NCI-H2029 (cell line): ENCODE results near the gene KAZN.

Experiments used
- DNase-seq: peaks from one replicate; lab custom pipeline; 2025; lab: John Stamatoyannopoulos, UW

The KAZN gene

DNA sequence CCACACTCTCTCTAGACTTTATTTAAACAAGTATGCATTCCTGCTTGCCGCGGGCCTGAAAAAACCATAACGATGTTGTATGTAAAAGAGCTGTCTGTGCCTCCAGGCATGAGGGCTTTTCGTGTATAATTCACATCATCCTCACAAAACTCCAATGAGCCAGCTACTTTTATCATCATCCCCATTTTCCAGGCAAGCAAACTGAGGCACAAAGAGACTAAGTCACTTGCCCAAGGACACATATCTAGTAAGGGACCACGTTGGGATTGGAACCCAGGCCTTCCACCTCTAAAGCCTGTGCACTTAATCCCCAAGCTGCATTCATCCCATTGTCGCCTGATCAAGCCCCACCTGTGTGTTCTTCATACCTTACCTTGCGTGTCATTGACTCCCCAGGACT lies 226.9 kb downstream of the KAZN start:
- DNase-seq = no peak

DNA sequence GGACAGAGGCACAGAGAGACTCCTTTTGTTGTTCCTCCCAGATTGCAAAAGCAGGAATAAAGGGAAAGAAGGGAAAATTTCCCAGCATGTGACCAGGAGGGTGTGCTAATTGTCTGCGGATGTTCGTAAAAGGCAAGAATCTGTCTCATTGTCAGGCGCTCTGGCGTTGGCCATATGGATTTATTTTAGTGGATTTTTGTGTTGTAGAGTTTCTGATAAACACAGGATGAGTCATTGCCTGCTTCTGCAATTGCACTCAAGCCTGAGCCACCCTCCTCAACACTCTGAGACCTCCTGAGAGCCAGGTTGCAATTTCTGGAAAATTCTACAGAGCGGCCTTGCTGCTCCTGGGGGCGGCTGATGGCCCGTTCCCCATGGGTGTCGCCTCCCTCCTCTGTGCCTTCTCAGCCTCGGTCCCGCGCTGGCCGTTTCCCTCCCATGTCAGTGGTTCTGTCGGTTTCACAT lies 227.7 kb downstream of the KAZN start:
- no peak for DNase-seq

DNA sequence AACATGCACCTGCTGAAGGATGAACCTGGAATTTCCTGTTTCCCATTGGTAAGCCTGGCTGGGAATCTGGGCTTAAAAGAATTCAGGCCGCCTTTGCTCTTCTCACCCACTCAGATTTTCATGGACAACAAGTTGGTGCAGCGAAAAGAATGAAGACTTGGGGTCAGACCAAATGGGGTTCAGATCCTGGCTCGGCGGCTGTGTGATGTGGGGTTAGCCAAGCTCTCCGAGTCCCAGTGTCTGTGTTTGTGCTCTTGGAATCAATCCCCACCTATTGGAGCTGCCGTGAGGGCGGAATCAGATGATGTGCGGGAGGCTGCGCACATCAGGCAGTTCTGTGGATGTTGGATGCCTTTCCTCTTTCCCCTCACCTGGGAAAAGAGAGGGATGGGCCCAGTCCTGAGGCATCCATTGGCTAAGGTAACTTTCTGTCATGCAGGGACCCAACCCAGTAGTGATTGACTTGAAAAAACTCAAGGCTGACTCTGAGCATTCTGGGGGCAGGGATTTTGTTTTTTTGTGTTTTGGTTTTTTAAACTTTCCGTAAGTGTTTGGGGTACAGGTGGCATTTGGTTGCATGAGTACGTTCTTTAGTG lies 228.3 kb downstream of the KAZN start:
- no peak for DNase-seq

DNA sequence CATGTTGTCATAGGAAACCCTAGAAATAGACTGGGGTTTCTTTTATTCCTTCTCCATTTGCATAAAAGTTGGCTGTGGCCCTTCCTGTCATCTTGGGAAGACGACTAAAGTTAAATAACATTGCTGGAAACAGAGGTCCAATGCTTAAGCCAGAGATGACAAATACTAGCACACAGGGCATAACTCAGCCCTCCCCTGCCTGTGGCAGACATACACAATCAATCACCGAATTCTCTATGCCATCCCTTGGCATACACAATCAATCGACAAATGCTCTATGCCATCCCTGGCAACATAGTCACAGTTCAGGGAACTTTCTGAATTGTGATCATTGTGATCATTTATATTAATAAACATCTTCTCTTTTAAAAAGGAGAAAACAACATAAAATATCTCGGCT lies 229.4 kb downstream of the KAZN start:
- no peak for DNase-seq

DNA sequence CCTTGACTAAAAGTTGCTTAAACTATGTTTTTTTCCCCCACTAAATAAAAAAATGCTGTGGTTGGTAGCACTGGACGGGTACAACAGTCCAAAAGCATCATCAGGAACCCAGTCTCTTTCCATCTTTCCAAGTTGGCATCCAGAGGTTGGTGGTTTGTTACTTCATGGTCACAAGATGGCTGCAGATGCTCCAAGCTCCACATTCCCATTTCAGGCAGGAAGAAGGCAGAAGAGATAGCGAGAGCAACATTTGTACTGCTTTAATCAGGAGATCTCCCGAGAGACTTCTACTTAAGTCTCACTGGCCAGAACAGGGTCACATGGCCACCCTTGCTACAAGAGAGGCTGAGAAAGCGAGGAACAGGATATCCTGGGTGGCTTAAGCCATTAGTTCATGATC lies 230.2 kb downstream of the KAZN start:
- no peak for DNase-seq

DNA sequence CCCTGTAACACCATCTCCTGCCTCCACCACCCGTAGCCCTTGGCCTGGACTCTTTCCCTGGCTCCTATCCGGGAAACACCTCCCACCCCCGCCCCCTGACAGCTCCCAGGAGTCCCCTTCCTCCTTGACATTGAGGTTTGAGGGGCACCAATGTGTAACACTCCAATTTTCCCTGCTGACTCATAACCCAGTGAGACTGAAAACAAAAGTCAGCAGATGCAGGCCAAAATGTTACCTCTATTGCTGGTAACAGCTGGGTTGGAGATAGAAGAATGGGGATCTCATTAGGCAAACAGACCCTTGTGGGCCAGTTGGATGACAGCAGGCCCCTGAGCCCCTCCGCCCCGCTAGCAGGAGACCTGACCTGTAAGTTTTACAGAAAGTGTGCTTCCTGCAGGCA lies 237.2 kb downstream of the KAZN start:
- no peak for DNase-seq

DNA sequence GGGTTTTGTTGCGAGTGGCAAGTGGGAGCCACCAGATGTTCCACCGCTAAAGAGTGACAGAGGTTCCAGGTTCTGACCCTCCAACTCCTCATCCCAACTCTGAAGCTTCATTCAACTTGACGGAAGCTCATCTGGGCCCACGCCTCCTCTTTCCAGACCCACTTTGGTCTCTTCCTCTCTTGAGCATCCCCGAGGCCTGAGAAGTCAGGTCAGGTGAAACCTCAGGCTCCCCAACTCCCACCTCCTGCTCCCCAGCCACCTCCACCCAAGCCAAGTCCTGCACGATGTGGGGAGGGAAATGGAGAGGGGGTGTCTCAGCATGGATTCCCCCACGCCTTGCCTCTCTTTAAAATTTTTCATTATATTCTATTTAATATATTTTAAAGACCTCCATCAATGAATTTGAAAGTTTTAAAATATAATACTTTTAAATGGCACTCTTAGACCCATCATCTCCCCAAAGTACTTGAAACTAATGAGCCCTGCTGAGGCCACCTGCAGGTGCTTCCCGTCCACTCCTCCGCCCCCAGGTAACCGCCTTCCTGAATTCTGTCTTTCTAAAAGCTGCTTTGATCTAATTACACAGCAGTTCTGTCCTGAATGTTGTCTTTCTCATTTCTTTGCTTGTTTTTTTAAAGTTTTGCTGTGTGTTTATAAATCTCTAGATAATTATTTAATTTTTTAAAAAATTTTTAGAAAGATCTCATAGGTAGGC lies 238.1 kb downstream of the KAZN start:
- DNase-seq = no peak

DNA sequence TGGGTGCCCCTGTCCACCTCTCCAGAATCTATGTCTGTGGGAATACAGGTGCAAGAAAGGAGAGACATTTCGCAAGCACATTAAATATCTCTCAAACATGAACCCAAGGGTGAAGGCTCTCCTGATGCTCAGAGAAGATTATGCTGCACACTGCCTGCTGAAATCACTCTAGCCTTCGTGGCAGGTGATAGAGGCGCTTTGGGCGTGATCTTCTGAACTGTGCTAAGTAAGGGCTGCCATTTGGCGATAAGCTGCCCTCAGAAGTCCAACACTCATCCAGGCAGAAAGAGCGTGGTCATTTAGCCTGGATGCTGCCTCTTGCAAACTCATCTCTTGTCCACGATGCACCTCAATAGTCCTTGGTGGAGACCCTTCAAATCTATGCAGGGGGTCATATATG lies 241.9 kb downstream of the KAZN start:
- DNase-seq = no peak

DNA sequence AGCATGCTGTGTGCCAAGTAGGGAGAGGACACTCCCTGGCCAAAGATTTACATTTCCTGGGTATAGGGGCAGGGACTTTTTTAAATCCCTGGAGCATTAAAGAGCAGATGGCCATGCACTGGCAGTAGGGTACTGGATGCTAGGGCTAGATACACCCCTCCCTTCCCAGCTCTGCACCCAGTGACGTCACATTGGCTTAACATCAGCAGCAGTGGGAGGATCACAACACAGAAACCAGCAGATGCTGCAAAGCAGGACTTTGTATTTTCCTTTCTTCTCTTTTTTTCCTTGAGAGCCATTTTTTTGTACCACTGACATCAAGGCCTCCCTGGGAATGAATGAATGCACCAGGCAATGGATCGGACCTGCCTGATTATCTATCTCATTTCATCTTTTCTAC lies 243.0 kb downstream of the KAZN start:
- DNase-seq = no peak

DNA sequence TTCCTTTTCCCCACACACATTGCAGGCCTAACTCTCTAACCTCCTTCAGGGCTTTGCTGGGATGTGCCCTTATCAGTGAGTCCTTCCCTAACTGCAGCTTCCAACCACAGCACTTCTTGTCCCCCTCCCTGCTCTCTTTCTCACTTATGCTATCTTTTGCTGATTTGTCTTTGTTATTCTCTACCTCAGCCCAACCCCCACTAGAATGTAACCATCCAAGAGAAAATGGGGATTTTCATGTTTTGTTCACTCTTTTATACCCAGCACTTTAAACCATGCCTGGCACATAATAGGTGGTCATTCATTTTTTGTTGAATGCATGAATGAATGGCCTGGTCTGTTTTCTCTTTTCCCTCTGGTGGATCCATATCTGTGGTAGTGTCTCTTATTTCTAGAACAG lies 243.5 kb downstream of the KAZN start:
- no peak for DNase-seq

DNA sequence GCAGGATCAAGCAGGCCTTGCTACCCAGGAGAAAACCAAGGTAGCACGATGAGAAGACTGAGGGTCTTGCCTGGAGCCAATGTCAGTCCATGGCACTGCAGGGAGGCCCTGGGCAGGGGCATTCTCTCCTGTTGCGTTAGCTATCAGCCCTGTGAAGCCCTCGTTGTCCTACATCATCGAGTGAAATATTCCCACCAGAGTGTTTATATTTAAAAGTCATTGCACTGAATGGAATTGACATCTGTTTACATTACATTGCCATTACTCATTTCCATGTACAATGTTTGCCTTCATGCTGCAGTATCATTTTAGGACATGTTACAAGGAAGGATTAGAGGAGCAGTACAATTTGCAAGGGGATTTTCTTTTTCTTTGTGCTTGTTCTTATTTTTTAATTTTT lies 243.9 kb downstream of the KAZN start:
- DNase-seq = no peak

DNA sequence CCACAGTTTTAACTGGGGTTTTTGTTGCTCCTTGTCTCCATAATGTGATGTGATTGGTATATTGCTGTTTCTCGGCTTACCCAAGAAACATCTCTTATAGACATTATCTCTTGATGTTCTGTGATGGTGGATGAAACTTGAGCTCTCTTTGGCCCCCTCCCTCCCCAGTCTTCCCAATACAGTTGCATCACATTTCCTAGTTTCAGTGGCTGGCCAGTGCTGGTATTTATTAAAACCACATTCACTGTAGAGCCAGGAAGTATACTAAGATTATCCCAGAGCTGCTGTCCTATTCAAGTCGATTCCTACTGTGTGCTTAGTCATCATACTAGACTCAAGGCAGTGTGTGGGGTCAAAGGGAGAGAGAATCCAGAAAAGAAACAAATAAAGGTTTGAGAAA lies 244.4 kb downstream of the KAZN start:
- DNase-seq = no peak

DNA sequence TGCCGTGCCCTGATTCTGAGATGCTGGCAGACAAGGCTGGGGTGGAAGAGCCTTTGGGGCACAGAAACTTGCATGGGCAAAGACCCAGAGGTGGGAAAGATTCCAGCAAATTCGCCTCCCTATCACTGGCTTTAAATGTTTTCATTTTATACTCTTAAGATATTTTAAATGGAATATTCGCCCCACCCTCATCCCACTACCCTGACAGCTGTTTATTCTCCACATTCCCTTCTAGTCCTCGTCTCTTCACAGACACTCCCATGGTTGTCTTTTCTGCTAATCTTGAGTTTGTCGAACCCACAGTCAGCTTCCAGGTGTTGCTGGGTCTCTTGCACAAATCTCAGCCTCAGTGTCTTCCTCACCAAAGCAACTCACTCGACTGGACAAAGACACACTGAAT lies 245.0 kb downstream of the KAZN start:
- no peak for DNase-seq

DNA sequence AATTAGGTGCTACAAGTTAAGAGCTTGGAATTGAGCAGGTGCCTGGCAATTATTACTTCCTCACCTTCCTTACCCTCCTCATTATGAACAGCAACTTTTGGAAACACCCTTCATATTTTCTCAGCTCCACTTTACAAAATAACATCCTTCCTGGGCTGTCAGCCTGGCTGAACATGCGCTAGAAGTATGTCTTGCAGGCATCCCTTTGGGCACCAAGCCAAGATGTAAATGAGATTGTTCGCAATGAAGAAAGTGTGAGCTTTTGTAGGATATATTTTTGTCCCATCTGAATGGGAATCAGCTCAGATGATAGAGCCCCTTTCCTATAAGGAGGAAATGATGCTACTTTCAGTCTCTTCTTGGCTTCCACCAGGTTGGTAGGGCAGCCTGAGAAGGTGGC lies 245.9 kb downstream of the KAZN start:
- DNase-seq = no peak

DNA sequence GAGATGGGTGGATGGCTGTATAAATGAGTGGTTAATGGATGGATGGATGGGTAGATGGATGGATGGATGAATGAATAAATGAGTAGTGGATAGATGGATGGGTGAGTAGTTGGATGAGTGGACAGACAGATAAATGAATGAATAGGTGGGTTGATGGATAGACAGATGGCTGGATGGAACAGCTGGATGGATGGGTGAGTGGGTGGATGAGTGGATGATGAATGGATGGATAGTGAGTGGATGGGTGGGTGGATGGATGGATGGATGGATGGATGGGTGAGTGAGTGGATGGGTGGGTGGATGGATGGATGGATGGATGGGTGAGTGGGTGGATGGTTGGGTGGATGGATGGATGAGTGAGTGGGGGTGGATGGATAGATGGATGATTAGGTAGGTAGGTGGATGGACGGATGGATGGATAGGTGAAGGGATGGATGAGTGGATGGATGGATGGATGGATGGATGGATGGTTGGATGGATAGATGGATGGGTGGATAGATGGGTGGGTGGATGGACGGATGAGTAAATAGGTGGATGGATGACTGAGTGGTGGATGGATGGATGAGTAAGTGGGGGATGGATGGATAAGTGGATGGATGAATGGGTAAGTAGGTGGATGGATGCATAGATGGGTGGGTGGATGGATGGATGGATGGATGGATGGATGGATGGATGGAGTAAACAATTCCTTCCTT lies 246.6 kb downstream of the KAZN start:
- no peak for DNase-seq

DNA sequence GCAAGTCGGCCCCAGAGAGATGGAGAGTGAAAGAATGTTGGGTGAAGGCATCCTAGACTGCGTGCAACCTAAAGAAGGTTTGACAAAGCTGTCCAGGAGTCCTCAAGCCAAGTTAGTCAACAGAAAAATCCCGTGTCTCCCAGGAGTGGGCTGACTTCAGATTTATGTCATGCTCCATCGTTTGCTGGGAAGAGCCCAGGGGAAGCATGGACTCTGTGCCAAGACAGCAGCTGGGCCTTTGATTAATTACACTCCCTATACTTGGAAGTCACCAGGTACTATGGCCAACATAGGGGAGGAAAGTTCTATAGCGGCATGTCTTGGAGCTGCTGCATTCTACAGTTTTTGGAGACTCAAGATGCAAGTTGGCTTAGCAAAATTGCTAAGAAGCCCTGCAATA lies 247.4 kb downstream of the KAZN start:
- no peak for DNase-seq

DNA sequence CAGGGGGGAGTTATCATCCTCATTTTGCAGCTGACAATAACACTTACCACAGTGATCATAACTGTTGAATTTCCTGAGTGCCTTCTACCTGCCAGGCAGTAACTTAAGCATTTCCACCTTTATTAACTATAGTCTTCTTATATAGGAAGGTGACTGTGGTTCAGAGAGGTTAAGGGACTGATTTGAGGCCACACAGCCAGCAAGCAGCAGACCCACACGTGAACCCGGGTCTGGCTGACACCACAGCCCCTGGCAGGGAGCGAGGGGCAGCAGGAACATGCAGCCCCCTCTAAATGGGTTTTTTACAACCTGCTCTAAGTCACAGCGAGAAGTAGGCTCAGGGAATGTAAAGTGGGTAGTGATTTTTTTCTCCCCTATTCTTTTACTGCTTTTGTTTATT lies 248.2 kb downstream of the KAZN start:
- no peak for DNase-seq

DNA sequence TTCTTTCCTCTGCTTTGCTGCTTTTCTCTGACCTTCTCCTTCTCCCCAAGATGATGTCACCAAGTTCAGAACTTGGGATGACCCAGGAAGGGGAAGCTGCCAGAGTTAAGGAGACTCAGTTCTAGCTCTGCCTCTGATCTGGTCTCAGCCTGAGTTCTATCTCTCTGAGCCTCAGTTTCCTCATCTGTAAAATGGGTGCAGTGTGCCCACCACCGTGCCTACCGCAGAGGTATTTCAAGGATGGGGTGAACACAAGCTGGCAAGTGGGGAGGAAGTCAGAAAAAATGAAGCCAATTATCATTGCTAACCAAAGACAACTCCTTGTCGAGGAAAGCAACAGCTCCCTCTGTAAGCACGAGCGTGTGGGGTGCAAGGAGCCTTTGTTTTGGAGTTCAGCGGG lies 249.7 kb downstream of the KAZN start:
- DNase-seq = no peak

DNA sequence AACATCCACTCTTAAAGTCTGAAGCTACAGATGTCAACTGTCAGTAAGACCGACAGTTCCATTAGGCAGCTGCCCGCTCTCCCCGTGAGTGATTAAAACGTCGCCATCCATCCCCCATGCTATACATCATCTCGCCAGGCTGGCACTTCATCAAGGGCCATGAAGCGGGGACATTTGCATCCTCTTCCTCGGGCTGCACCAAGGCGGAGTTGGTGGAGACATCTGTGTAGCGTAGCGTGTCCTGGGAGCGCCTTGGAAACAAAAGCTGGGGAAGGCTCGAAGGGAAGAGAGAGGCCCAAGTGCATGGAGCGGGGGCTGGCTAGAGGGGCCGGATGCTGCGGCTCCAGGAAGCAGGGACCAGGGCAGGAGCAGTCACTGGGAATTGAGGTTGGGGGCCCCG lies 250.1 kb downstream of the KAZN start:
- no peak for DNase-seq

DNA sequence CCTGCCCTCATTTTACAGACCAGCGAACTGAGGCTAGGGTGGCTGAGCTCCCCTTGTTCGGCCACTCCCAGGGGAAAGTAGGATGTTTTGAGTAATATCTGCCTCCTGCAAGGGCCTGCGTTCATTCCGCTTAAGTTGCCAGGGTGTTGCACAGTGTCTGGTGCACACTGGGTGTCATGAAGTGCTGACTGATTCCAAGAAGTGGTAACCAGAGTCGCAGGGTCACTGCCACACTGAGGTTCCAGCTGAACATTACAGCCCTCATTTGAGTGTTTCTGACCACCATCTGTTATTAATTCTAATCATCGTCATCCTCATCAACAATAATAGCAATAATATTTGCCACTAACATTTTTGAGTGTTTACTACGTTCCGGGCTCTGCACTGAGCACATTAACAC lies 250.6 kb downstream of the KAZN start:
- no peak for DNase-seq

DNA sequence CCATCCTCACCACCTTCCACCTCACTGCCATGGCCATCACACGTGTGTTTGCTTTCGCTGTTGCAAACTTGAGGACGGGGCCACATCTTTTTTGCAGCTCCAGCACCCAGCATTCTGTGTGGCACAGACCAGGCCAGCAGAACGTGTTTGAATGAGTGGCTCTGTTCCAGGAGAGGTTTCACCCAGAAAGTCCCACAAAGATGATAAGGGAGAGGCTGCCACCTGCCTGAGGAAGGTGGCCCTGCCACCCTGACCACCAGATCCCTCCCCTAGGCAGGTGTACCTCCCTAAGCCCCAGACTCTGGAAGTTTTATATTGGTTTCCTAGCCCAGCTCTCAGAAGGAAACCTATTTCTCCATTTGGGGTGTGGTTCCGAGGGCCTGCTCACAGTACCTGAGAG lies 252.1 kb downstream of the KAZN start:
- DNase-seq = no peak

DNA sequence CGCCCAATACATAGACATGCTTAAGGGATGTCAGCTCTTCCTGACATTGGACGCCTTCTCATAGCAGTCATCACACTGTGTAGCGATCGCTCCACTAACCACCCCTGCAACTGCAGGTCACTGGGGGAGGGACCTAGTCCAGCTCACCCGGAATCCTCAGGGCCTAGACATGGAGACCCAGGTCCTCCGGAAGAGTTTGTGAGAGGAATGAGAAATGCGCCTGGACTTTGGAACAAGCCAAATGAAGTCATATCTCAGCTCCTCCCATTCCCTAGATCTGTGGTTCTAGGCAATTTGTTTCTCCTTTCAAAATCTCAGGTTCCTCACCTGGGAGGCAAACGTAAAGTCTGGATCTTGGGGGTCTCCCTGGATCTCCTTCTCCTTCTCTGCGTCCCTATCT lies 253.3 kb downstream of the KAZN start:
- DNase-seq = no peak

DNA sequence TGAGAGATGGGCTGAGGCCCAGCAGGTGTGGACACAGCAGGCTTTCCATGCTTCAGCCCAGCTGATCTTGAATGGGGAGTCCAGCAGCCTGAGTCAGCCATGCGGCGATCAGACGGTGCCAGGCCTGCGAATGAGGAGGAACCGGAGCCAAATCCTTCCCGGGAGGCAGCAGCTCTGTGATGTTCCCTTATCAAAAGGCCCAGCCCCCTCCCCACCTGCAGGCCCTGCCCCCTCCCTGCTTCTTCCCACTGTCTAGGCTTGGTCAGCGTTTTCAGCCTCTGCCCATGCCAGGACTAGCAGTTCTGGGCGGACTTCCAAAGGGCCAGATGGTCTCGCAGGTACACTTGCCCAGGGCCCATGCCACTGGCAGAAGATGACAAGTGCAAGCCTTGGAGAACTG lies 253.8 kb downstream of the KAZN start:
- DNase-seq = no peak

DNA sequence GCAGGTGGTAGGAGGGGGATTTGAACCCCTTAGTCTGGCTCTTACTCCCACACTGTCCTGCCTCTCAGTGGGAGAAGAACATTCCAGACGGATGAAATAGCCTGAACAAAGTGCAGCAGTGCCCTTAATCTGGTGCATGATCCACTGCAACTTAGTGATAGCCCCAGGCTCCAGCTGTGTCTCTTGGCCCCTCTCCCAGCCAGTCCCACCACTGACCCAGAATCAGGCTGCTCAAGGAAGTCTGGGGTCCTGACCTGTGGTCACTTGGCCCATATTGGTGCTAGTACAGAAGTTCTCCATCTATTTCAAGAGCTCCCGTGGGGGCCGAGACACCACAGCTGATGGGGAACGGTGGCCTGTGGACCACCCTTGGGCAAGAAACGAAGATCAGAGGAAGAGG lies 255.0 kb downstream of the KAZN start:
- no peak for DNase-seq
